Thymus (tissue), 2 donors: Measurements from ENCODE around the gene SETMAR. TPM values are rescaled to one million over a fixed set of nuclear protein-coding genes. Genes with fewer than 3 reads are reported as not detected.

Source experiments
- polyA plus RNA-seq: library from polyadenylated mRNA; stranded (reverse); fragments of 200-250 nt; gene quantifications from one replicate; pipeline ENCODE4 v1.2.3, GENCODE V29; 2013
- total RNA-seq: library from RNA; stranded (reverse); fragments of 120-200 nt; gene quantifications from one replicate; pipeline ENCODE4 v1.2.4, GENCODE V29; 2013
- donor health status: healthy.

SETMAR gene
- total and polyA plus RNA-seq, 2 donors, result 18.2 to 28.7 TPM

Other genes starting within 250 kb of the SETMAR start
- 18.6 TPM for gene SUMF1, start 163.9 kb downstream of the SETMAR start, total RNA-seq
- gene SUMF1, start 163.9 kb downstream of the SETMAR start, polyA plus RNA-seq, result 14.1 TPM
- 23.9 TPM for gene ITPR1, start 190.0 kb downstream of the SETMAR start, total RNA-seq
- 36.6 TPM for gene ITPR1, start 190.0 kb downstream of the SETMAR start, polyA plus RNA-seq